ENCODE measurements around the gene DEPDC5. TPM values are rescaled to one million over a fixed set of nuclear protein-coding genes. Genes with fewer than 3 reads are reported as not detected.

DEPDC5 gene
- total RNA-seq, 1 donor from 2014 or later, result 13.0 TPM

DNA sequence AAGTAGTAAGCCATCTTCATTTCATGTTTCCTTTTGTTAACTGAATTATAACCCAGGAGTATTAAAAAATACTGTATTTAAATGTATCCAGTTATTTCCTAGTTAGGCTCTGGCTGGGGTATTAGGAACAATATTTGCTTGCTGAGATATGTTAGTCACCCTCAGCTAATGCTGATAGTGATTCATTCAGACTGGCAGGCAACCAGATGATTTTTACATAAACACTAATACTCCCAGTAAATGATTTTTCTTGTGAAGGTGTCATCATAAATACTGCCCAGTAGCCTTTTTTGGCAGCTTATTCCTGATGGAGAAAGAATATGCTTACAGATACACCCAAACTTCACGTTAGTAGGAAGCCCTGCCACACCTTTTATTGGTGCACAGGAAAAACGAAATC lies 198.7 kb downstream of the DEPDC5 start:
- H4K20me1 ChIP-seq (ENCODE audit: insufficient read depth, low read length), result peaks cover 94% of the 10 kb centered on the region
- Mint-ChIP-seq H3K4me1 (ENCODE audit: low read depth, unreplicated experiment) (peaks cover 33% of the 10 kb centered on the region), H3K9me3 (ENCODE audit: unreplicated experiment) (no peaks in the 10 kb centered on the region), H3K36me3 (ENCODE audit: low read depth, unreplicated experiment) (peaks cover 9% of the 10 kb centered on the region), H3K4me3 (ENCODE audit: unreplicated experiment) (no peak overlapping the region), H3K27me3 (ENCODE audit: low read depth, unreplicated experiment) (no peaks in the 10 kb centered on the region), H3K27ac (ENCODE audit: unreplicated experiment) (peak overlapping the region; percentile 54)
- no peak overlapping the region for H2AFZ ChIP-seq (ENCODE audit: low read depth, low read length)
- peak overlapping the region; percentile 73 for H3K27ac ChIP-seq (ENCODE audit: low read depth, low read length)
- peaks cover 25% of the 10 kb centered on the region for H3K4me1 ChIP-seq (ENCODE audit: insufficient read depth, low read length)
- H3K79me2 ChIP-seq (ENCODE audit: insufficient read depth, low read length), result peaks cover 94% of the 10 kb centered on the region
- no peak for TF ChIP-seq EZH2 (IDR thresholded peaks at IDR 0.05; ENCODE audit: insufficient read depth, low read length)
- TF ChIP-seq, protein P1, sequence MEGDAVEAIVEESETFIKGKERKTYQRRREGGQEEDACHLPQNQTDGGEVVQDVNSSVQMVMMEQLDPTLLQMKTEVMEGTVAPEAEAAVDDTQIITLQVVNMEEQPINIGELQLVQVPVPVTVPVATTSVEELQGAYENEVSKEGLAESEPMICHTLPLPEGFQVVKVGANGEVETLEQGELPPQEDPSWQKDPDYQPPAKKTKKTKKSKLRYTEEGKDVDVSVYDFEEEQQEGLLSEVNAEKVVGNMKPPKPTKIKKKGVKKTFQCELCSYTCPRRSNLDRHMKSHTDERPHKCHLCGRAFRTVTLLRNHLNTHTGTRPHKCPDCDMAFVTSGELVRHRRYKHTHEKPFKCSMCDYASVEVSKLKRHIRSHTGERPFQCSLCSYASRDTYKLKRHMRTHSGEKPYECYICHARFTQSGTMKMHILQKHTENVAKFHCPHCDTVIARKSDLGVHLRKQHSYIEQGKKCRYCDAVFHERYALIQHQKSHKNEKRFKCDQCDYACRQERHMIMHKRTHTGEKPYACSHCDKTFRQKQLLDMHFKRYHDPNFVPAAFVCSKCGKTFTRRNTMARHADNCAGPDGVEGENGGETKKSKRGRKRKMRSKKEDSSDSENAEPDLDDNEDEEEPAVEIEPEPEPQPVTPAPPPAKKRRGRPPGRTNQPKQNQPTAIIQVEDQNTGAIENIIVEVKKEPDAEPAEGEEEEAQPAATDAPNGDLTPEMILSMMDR (IDR thresholded peaks at IDR 0.05; ENCODE audit: insufficient read depth, low read depth, low read length), result no peak
- peaks cover 22% of the 10 kb centered on the region for H3K36me3 ChIP-seq (ENCODE audit: insufficient read depth, low read length)
- peak; percentile 20 for FAIRE-seq
- H3K9ac ChIP-seq (ENCODE audit: low read length), result peak overlapping the region; percentile 52
- no peaks in the 10 kb centered on the region for H3K27me3 ChIP-seq (ENCODE audit: insufficient read depth, low read length)
- H3K9me3 ChIP-seq (ENCODE audit: insufficient read depth, low read depth, low read length), result no peaks in the 10 kb centered on the region
- peak overlapping the region; percentile 52 for H3K4me2 ChIP-seq (ENCODE audit: low read length)
- peak; percentile 92 for DNase-seq (ENCODE audit: low read depth)
- no peak overlapping the region for H3K4me3 ChIP-seq (ENCODE audit: insufficient read depth, low read depth, low read length)

DNA sequence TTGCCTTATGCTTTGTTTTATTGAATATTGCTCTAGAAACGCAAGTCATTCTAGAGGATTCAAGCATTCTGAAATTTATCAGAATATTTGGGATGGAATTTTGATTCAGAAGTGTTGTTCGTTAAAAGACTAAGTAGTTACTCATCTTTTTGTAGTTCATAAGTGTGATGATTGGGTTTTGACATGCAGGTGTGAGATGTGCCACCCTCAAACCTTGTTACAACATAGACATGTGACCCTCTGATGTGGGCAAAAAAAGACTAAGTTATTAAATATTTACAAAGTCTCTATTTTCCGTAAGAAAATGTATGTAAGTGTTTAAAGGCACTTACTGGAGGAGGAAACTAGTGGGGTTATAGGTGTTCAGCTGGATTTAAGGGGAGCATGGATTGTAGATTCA lies 199.4 kb downstream of the DEPDC5 start:
- H4K20me1 ChIP-seq (ENCODE audit: insufficient read depth, low read length), result peaks cover 94% of the 10 kb centered on the region
- no peaks in the 10 kb centered on the region for H3K27me3 ChIP-seq (ENCODE audit: insufficient read depth, low read length)
- H3K27me3 Mint-ChIP-seq (ENCODE audit: low read depth, unreplicated experiment), result no peaks in the 10 kb centered on the region
- peaks cover 10% of the 10 kb centered on the region for H3K36me3 Mint-ChIP-seq (ENCODE audit: low read depth, unreplicated experiment)
- H3K4me3 Mint-ChIP-seq (ENCODE audit: unreplicated experiment), result no peak overlapping the region
- H3K9me3 Mint-ChIP-seq (ENCODE audit: unreplicated experiment), result no peaks in the 10 kb centered on the region
- H3K9ac ChIP-seq (ENCODE audit: low read length), result no peak overlapping the region
- TF ChIP-seq, protein P1 (IDR thresholded peaks at IDR 0.05; ENCODE audit: insufficient read depth, low read depth, low read length), result no peak
- TF ChIP-seq EZH2 (IDR thresholded peaks at IDR 0.05; ENCODE audit: insufficient read depth, low read length), result no peak
- peak overlapping the region; percentile 52 for H3K4me2 ChIP-seq (ENCODE audit: low read length)
- peaks cover 25% of the 10 kb centered on the region for H3K36me3 ChIP-seq (ENCODE audit: insufficient read depth, low read length)
- peak overlapping the region; percentile 36 for H3K27ac ChIP-seq (ENCODE audit: low read depth, low read length)
- H3K4me1 Mint-ChIP-seq (ENCODE audit: low read depth, unreplicated experiment), result peaks cover 31% of the 10 kb centered on the region
- no peaks in the 10 kb centered on the region for H3K9me3 ChIP-seq (ENCODE audit: insufficient read depth, low read depth, low read length)
- H3K4me3 ChIP-seq (ENCODE audit: insufficient read depth, low read depth, low read length), result no peak overlapping the region
- peak overlapping the region; percentile 22 for H3K27ac Mint-ChIP-seq (ENCODE audit: unreplicated experiment)
- no peak overlapping the region for H2AFZ ChIP-seq (ENCODE audit: low read depth, low read length)
- H3K4me1 ChIP-seq (ENCODE audit: insufficient read depth, low read length), result peaks cover 25% of the 10 kb centered on the region
- DNase-seq (ENCODE audit: low read depth) (no peak), FAIRE-seq (no peak)
- H3K79me2 ChIP-seq (ENCODE audit: insufficient read depth, low read length), result peaks cover 86% of the 10 kb centered on the region
